PC-9 (cell line): Measurements from ENCODE around the gene DOCK9.

ENCODE experiments used
- CTCF ChIP-seq: fragments of 200-600 bp; sonication (generic); conservative IDR thresholded peaks from 2 replicates; pipeline ENCODE4 v1.6.1; 2017; ENCODE audit warnings: mixed run types, antibody characterized with exemption, mild to moderate bottlenecking, moderate library complexity
- EZH2 ChIP-seq: fragments of 200-600 bp; sonication (generic); IDR thresholded peaks from 2 replicates; pipeline ENCODE4 v1.8.0; 2017; ENCODE audit warnings: antibody characterized with exemption, low read depth

- TF ChIP-seq EZH2 (no peak), CTCF (no peak)
These were observed 19.3 kb upstream of the DOCK9 start for GRCh38 chr13:98997011-98997730.
